Kidney (tissue), 14 donors: ENCODE results near the gene ATP5F1D. TPM values are rescaled to one million over a fixed set of nuclear protein-coding genes. Genes with fewer than 3 reads are reported as not detected.

Experiments used
- DNase-seq, 5 donors: peaks; one replicate each; pipeline ENCODE4 v3.0.0-alpha.2; 2013 to 2020
- FAIRE-seq: peaks from 2 replicates; lab custom pipeline; 2012; peaks lifted over from hg19 to GRCh38; lab: Jason Lieb, UNC
- H3K27ac ChIP-seq, 2 donors: one replicate each; pipeline ENCODE4 v1.7.0; 2013; ENCODE audit warnings: low read depth in 2 of 2, low read length in 2 of 2, inconsistent platforms in 1 of 2
- H3K27me3 ChIP-seq: one replicate; pipeline ENCODE4 v1.7.1; 2013; ENCODE audit warnings: low read length, inconsistent platforms; ENCODE audit not compliant: control insufficient read depth, insufficient read depth
- H3K36me3 ChIP-seq, 3 donors: one replicate each; pipeline versions ENCODE4 v1.7.0 to v1.7.1; 2013; ENCODE audit warnings: low read length in 3 of 3, control low read depth in 1 of 3, inconsistent platforms in 1 of 3; ENCODE audit not compliant: insufficient read depth in 3 of 3, control insufficient read depth in 2 of 3
- H3K4me1 ChIP-seq, 3 donors: one replicate each; pipeline versions ENCODE4 v1.7.0 to v1.7.1; 2013; ENCODE audit warnings: low read length in 3 of 3, inconsistent platforms in 1 of 3, low read depth in 1 of 3; ENCODE audit not compliant: control insufficient read depth in 2 of 3, insufficient read depth in 2 of 3
- H3K4me3 ChIP-seq, 3 donors: one replicate each; pipeline versions ENCODE4 v1.7.0 to v1.8.1; 2013; ENCODE audit warnings: low read length in 3 of 3, control low read depth in 1 of 3, inconsistent platforms in 1 of 3
- H3K9ac ChIP-seq, 3 donors: one replicate each; pipeline versions ENCODE4 v1.7.0 to v1.7.1; 2013; ENCODE audit warnings: low read length in 3 of 3, control low read depth in 1 of 3, inconsistent platforms in 1 of 3
- H3K9me3 ChIP-seq, 3 donors: one replicate each; pipeline versions ENCODE4 v1.7.0 to v1.7.1; 2013; ENCODE audit warnings: low read length in 3 of 3, control low read depth in 1 of 3, inconsistent platforms in 1 of 3; ENCODE audit not compliant: control insufficient read depth in 2 of 3, insufficient read depth in 1 of 3
- intact Hi-C: fragments of 100-400 bp; cut with DNase I; formaldehyde crosslinking; loops from one replicate; pipeline ENCODE4 v1.11.1; 2022
- polyA plus RNA-seq: library from polyadenylated mRNA; stranded (reverse); fragments of 350-450 nt; fragmentation: Illumina TruSeq; extraction: RNeasy Lipid Tissue Mini Kit (QIAGEN cat#74804); gene quantifications from one replicate; pipeline ENCODE4 v1.2.3, GENCODE V29; 2014; ENCODE audit warnings: low read depth, low replicate concordance; ENCODE audit not compliant: insufficient read depth
- total RNA-seq: library from RNA; stranded (reverse); fragmentation: NEBNext Ultra II Directional; extraction: Animal tissue kit (Norgen Biotek cat#: 25700); gene quantifications from one replicate; pipeline ENCODE4 v1.2.1, GENCODE V29; 2021
- TF ChIP-seq, protein P1 (sequence below): IDR thresholded peaks from 3 replicates; pipeline ENCODE4 v1.5.1; 2012; ENCODE audit warnings: mild to moderate bottlenecking, moderate library complexity, borderline replicate concordance; ENCODE audit not compliant: insufficient read depth; ENCODE audit errors: extremely low read depth
- donor health status: control.
- donor health status: control.
- donor health status: control.
- donor health status: control.
- donor health status: control.
- donor health status: DM: yes; HTN: yes; CAD: no.
- donor health status: Normal renal cell carcinoma (clear cell type).

Gene ATP5F1D
- total and polyA plus RNA-seq, 2 donors from 2014 or later: 183 to 641 TPM

- FAIRE-seq (no peak), DNase-seq (no peak)
- intact Hi-C loops: no loop called here
- TF ChIP-seq, protein P1, sequence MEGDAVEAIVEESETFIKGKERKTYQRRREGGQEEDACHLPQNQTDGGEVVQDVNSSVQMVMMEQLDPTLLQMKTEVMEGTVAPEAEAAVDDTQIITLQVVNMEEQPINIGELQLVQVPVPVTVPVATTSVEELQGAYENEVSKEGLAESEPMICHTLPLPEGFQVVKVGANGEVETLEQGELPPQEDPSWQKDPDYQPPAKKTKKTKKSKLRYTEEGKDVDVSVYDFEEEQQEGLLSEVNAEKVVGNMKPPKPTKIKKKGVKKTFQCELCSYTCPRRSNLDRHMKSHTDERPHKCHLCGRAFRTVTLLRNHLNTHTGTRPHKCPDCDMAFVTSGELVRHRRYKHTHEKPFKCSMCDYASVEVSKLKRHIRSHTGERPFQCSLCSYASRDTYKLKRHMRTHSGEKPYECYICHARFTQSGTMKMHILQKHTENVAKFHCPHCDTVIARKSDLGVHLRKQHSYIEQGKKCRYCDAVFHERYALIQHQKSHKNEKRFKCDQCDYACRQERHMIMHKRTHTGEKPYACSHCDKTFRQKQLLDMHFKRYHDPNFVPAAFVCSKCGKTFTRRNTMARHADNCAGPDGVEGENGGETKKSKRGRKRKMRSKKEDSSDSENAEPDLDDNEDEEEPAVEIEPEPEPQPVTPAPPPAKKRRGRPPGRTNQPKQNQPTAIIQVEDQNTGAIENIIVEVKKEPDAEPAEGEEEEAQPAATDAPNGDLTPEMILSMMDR: no peak
- no peak overlapping the region for H3K9ac ChIP-seq
- H3K27me3 ChIP-seq: no peaks in the 10 kb centered on the region
- H3K4me1 ChIP-seq: peaks cover 0 to 9% (median 0%) of the 10 kb centered on the region in 3 donors
- no peak overlapping the region for H3K4me3 ChIP-seq
- H3K9me3 ChIP-seq: no peaks in the 10 kb centered on the region
- H3K36me3 ChIP-seq: no peaks in the 10 kb centered on the region
- no peak overlapping the region for H3K27ac ChIP-seq
These were observed 12.3 kb upstream of the ATP5F1D start for GRCh38 chr19:1229056-1229923.

DNA sequence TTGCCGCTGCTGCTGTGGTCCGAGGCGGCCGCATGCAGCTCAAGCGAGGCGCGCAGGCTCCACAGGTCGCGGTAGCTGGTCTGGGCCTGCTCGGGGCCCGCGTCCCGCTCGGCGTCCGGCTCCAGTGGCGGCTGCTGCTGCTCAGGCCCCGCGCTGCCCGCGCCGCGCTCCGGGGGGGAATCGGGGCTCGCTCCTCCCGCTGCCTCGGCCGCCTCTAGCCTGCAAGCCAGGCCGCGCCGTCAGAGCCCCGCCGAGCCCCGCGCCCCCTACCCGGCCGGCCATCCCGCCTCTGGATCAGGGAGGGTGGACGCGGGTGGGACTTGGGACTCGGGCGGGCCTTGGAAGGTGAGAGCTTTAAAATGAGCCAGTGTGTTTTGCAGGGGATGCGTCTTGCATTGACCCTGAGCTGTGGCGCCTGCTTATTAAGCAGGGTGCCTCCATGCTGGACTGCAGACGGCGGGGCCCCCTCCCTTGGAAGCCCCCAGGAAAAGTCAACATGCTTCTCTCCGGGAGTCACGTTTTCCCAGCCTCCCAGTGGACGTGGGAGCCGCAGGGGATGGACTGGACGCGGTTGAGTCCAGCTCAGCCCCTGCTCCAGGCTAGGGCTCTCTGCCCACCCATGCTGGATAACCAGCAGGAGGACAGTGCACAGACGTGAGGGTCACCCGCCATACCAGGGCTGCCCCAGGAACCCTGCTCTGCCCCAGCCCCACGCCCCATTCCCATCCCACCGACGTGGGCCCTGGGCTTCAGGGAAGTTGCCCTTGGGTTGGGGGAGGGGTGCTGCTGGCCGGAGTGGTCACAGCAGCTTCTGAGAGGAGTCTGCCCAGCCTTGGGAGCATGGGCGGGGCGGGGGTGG is 11.4 kb upstream of the ATP5F1D start:
- no peak overlapping the region for H3K4me3 ChIP-seq
- intact Hi-C loops: no loop called here
- H3K9ac ChIP-seq: no peak overlapping the region
- FAIRE-seq (no peak), DNase-seq (no peak)
- H3K27me3 ChIP-seq: no peaks in the 10 kb centered on the region
- no peak overlapping the region for H3K27ac ChIP-seq
- H3K4me1 ChIP-seq: peaks cover 0 to 9% (median 0%) of the 10 kb centered on the region in 3 donors
- H3K36me3 ChIP-seq: no peaks in the 10 kb centered on the region
- TF ChIP-seq, protein P1: no peak
- no peaks in the 10 kb centered on the region for H3K9me3 ChIP-seq

DNA sequence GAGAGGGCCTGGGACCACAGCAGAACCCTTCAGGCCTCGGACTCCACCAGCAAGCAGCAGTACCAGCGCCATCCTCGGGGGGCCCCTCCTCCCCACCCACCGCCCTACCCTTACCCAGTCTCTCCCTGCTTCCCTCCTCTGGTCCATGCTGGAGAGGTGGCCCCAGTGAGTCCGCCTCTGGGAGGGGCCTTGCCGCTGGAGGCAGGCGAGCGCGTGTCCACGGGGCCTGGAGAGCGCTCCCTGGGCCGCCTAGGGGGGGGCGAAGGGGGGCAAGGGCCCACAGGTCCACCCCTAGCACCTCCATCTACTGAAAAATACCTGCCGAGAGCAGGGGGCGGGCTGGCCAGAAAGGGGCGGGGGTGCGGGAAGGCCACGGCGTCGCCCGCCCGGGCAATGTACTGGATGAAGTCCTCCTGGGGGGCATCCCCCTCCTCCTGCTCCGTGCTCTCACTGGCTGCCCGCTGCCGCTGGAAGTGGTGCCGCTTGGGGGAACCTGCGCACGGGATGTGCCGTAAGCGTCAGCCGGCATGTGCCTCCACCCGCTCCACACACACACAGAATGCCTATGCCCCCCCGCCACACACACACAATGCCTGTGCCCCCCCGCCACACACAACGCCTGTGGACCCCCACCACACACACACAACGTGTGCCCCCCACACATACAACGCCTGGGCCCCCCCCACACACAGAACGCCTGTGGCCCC is 10.6 kb upstream of the ATP5F1D start:
- TF ChIP-seq, protein P1: no peak
- intact Hi-C loops: no loop called here
- H3K4me3 ChIP-seq: no peak overlapping the region
- H3K27me3 ChIP-seq: no peaks in the 10 kb centered on the region
- no peaks in the 10 kb centered on the region for H3K9me3 ChIP-seq
- H3K4me1 ChIP-seq: peaks cover 0 to 9% (median 0%) of the 10 kb centered on the region in 3 donors
- DNase-seq (peak in 3 of 5 donors; percentile 26 to 71 (median 51)), FAIRE-seq (no peak)
- H3K9ac ChIP-seq: no peak overlapping the region
- H3K27ac ChIP-seq: no peak overlapping the region
- H3K36me3 ChIP-seq: no peaks in the 10 kb centered on the region
